Pons (tissue), 1 donor: ENCODE results near the gene LRRC63.

ENCODE experiments used
- DNase-seq: peaks from one replicate; pipeline ENCODE4 v3.0.0-alpha.2; 2016; ENCODE audit warnings: low spot score

The LRRC63 gene

GRCh38 chr13:46313024-46313423, 101.3 kb downstream of the LRRC63 start:
- no peak for DNase-seq

GRCh38 chr13:46313432-46314257, 101.9 kb downstream of the LRRC63 start:
- DNase-seq, result no peak

- no peak for DNase-seq
These were observed 102.9 kb downstream of the LRRC63 start for GRCh38 chr13:46314587-46314986.

- DNase-seq, result no peak
These were observed 103.3 kb downstream of the LRRC63 start for GRCh38 chr13:46315036-46315435.

- no peak for DNase-seq
These were observed 103.9 kb downstream of the LRRC63 start for GRCh38 chr13:46315491-46316075.

- DNase-seq, result no peak
These were observed 105.4 kb downstream of the LRRC63 start for GRCh38 chr13:46317120-46317519.

GRCh38 chr13:46318986-46319385, 107.3 kb downstream of the LRRC63 start:
- DNase-seq, result no peak

- DNase-seq, result no peak
These were observed 108.7 kb downstream of the LRRC63 start for GRCh38 chr13:46320406-46320805.

- no peak for DNase-seq
These were observed 109.1 kb downstream of the LRRC63 start for GRCh38 chr13:46320821-46321220.

GRCh38 chr13:46321494-46322225, 109.9 kb downstream of the LRRC63 start:
- peak; percentile 74 for DNase-seq

GRCh38 chr13:46324976-46325375, 113.2 kb downstream of the LRRC63 start:
- no peak for DNase-seq
